Esophagus muscularis mucosa (tissue), 4 donors: ENCODE results near the gene PPP2R5D.
A peak's percentile ranks its signal among the peaks of the same experiment; 100 is the strongest.

Experiments
- EP300 ChIP-seq: sonication (generic); formaldehyde crosslinking; IDR thresholded peaks from one replicate; pipeline ENCODE4 v1.6.1; 2017; ENCODE audit warnings: antibody characterized with exemption
- POLR2A ChIP-seq: fragments of 450-650 bp; IDR thresholded peaks from one replicate; pipeline ENCODE4 v1.6.1; 2017; ENCODE audit warnings: antibody characterized with exemption, moderate library complexity, mild to moderate bottlenecking, low read depth
- POLR2AphosphoS5 ChIP-seq, 2 donors: sonication (generic); formaldehyde crosslinking; IDR thresholded peaks; one replicate each; pipeline ENCODE4 v1.6.1; 2017; ENCODE audit warnings: antibody characterized with exemption in 2 of 2
- TF ChIP-seq, protein P1 (sequence below), 3 experiments: fragments of 200-600 bp in 2 of 3; fragments of 450-650 bp in 1 of 3; sonication (generic) in 2 of 3; IDR thresholded peaks; one replicate each; pipeline ENCODE4 v1.5.1; 2017 to 2019; ENCODE audit warnings: antibody characterized with exemption in 3 of 3, mild to moderate bottlenecking in 2 of 3, moderate library complexity in 1 of 3

DNA sequence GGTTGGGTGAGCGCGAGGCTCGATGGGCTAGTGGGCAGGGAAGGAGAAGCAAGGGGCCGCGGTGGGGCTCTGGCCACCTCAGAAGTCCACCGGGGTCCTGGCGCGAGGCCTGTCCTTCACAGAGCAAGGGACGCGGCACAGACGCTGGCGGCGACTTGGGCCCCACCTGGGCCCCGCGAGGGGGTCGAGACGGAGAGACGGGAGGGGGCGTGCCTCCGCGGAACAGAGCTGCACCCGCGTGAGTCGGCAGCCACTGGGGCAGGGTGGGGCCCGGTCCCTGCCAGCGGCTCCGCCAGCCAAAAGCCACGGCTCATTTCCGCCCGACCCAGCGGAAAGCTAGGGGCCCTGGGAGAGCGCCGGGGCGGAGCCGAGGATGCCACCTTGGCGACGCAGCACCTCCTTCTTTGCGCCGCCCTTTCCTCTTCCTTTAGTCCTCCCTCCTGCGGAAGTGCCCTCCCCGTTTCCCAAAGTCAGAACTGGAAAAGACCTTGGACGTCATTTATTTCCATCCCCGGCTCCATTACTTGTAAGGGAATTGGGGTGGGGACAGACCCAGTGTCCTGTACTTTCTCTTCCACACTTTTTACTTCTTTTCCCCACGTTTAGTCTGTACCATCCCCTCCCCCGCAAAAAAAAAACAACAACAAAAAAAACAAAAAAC is 69.3 kb downstream of the PPP2R5D start, which contains the start of gene CUL7:
- TF ChIP-seq POLR2A (peak; percentile 18), POLR2AphosphoS5 (IDR thresholded peaks at IDR 0.05) (peak; percentile 87 to 92), EP300 (no peak)
- TF ChIP-seq, protein P1, sequence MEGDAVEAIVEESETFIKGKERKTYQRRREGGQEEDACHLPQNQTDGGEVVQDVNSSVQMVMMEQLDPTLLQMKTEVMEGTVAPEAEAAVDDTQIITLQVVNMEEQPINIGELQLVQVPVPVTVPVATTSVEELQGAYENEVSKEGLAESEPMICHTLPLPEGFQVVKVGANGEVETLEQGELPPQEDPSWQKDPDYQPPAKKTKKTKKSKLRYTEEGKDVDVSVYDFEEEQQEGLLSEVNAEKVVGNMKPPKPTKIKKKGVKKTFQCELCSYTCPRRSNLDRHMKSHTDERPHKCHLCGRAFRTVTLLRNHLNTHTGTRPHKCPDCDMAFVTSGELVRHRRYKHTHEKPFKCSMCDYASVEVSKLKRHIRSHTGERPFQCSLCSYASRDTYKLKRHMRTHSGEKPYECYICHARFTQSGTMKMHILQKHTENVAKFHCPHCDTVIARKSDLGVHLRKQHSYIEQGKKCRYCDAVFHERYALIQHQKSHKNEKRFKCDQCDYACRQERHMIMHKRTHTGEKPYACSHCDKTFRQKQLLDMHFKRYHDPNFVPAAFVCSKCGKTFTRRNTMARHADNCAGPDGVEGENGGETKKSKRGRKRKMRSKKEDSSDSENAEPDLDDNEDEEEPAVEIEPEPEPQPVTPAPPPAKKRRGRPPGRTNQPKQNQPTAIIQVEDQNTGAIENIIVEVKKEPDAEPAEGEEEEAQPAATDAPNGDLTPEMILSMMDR (IDR thresholded peaks at IDR 0.05), result peak in 1 of 3 experiments; percentile 6
